ENCODE measurements around the gene DCAF8. TPM values are rescaled to one million over a fixed set of nuclear protein-coding genes. Genes with fewer than 3 reads are reported as not detected.

DCAF8 gene
- total RNA-seq, 2 experiments from 2014 or later, result 115 to 117 TPM

DNA sequence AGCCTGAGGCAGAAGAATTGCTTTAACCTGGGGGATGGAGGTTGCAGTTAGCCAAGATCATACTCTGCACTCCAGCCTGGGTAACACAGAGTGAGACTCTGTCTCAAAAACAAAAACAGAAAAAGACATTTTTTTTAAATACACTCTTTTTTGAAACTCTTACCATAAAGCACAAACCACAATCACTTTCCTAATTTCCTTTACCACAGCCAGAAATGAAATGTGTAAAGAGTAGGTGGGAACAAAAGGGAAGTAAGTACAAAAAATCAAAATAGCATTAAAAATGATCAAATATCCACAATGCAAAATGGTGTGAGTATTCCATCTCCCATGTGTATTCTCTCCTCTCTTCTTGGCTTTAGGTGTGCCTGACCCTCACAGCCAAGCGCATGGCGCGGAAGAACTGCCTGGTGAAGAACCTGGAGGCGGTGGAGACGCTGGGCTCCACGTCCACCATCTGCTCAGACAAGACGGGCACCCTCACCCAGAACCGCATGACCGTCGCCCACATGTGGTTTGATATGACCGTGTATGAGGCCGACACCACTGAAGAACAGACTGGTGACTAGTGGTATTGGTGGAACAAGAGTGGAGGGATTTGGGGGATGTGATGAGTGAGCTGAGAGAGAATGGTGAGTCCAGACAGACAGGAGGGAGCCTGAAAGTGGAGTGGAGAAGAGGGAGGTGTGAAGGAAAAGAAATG is 96.0 kb downstream of the DCAF8 start:
- DNase-seq (no peak), ATAC-seq (no peak)
- Mint-ChIP-seq H3K36me3 (no peaks in the 10 kb centered on the region), H3K27ac (no peak overlapping the region), H3K9me3 (ENCODE audit: low read depth) (no peaks in the 10 kb centered on the region), H3K4me1 (peaks cover 30% of the 10 kb centered on the region), H3K27me3 (peaks cover 49% of the 10 kb centered on the region), H3K4me3 (no peak overlapping the region)
- CTCF ChIA-PET, result interaction anchor here (0.7 kb wide), 1 partner anchor 66 kb away, joined by 3 read pairs; no protein-coding TSS in a partner anchor

Other genes with a start within 250 kb of the DCAF8 start
- 1 to 10 TPM; 5.3 to 5.9 TPM for gene PIGM, start 230.6 kb downstream of the DCAF8 start, total RNA-seq
- not detected for gene KCNJ10, start 192.4 kb downstream of the DCAF8 start, total RNA-seq
- not detected for gene KCNJ9, start 181.0 kb downstream of the DCAF8 start, total RNA-seq
- 10 to 100 TPM; 30.9 to 35.0 TPM for gene IGSF8, start 163.9 kb downstream of the DCAF8 start, total RNA-seq
- gene ATP1A2, start 146.8 kb downstream of the DCAF8 start, total RNA-seq, result not detected
- under 1 TPM in 1 of 2 experiments, not detected in 1; 0.40 TPM for gene ATP1A4, start 110.9 kb downstream of the DCAF8 start, total RNA-seq
- gene CASQ1, start 72.0 kb downstream of the DCAF8 start, total RNA-seq, result under 1 TPM in 1 of 2 experiments, not detected in 1; 0.68 TPM
- gene PEA15, start 57.2 kb downstream of the DCAF8 start, total RNA-seq, result 10 to 100 TPM; 36.0 to 43.2 TPM
- gene PEX19, start 22.6 kb upstream of the DCAF8 start, total RNA-seq, result 10 to 100 TPM; 49.4 to 54.4 TPM
- 100 to 1,000 TPM; 138 to 139 TPM for gene COPA, start 80.7 kb upstream of the DCAF8 start, total RNA-seq
- gene NCSTN, start 80.8 kb upstream of the DCAF8 start, total RNA-seq, result 10 to 100 TPM; 59.8 to 61.8 TPM
- under 1 TPM; 0.35 to 0.44 TPM for gene NHLH1, start 104.5 kb upstream of the DCAF8 start, total RNA-seq
- gene VANGL2, start 138.0 kb upstream of the DCAF8 start, total RNA-seq, result not detected